Ishikawa (cell line): ENCODE results near the gene CAMLG.
"Not testable (repeated sequence)": the region's sequence is repeated elsewhere in the genome, so short reads cannot be mapped to it uniquely, and the experiment has no call there.

ENCODE experiments used
- CEBPB ChIP-seq: IDR thresholded peaks from 2 replicates; pipeline ENCODE4 v1.6.1; 2012
- EGR1 ChIP-seq: IDR thresholded peaks from 2 replicates; pipeline ENCODE4 v1.6.1; 2012
- EP300 ChIP-seq: IDR thresholded peaks from 2 replicates; pipeline ENCODE4 v1.6.1; 2012; ENCODE audit warnings: borderline replicate concordance
- RAD21 ChIP-seq: IDR thresholded peaks from 2 replicates; pipeline ENCODE4 v1.6.1; 2012; ENCODE audit warnings: low read depth
- USF1 ChIP-seq: IDR thresholded peaks from 2 replicates; pipeline ENCODE4 v1.6.1; 2012
- YY1 ChIP-seq: IDR thresholded peaks from 2 replicates; pipeline ENCODE4 v1.6.1; 2012; ENCODE audit warnings: low read depth
- ZBTB7A ChIP-seq: IDR thresholded peaks from 2 replicates; pipeline ENCODE4 v1.6.1; 2012; ENCODE audit warnings: low read depth

GRCh38 chr5:134767528-134768291 is 29.4 kb downstream of the CAMLG start:
- not testable (repeated sequence) for TF ChIP-seq YY1, RAD21, EGR1, EP300, USF1, ZBTB7A
- peak; percentile 55; the same call in 1 of the 2 replicates for TF ChIP-seq CEBPB
